ENCODE results near the gene ARID3A.
A peak's percentile ranks its signal among the peaks of the same experiment; 100 is the strongest.

Gene ARID3A

DNA sequence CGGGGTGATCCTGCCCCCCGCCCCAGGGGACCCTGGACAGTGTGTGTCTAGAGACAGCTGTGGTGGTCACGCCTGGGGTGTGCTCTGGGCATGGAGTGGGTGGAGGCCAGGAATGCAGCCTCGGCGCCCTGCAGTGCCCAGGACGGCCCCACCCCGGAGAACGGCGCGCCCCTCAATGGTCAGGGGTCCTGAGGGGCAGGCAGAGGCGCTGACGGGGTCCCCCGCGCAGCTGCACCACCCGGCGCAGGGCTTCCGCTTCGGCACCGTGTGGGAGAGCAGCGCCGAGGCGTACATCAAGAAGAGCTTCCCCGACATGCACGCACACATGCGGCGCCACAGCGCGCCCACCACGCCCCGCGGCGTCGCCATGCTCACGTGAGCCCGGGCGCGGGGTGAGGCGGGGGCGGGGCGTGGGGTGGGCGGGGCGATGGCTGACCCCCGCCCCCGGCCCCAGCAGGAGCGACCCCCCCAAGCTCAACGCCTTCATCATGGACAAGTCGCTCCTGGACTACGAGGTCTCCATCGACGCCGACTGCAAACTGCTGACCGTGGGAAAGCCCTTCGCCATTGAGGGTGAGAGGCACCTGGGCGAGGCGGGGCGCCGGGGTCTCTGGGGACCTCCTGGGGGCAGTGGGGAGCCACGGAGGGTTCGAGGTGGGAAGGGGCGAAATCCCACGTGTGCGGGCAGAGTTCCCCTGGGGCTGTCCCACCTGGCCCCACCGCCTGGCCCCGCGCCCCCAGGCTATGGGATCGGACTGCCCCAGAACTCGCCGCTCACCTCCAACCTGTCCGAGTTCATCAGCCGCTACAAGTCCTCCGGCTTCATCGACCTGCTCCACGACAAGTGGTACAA, 81.8 kb downstream of the ARID3A start:
- H3K27ac ChIP-seq (replicated peaks): no peak overlapping the region
- H3K4me3 ChIP-seq (replicated peaks; ENCODE audit: insufficient read depth, low read length): no peak overlapping the region
- no peak for DNase-seq (ENCODE audit: low read depth in 1 of 2, low spot score in 1 of 2)
- H3K27me3 ChIP-seq (ENCODE audit: insufficient read depth, poor library complexity, severe bottlenecking): peaks cover 4% of the 10 kb centered on the region
- no peak for TF ChIP-seq SPI1 (IDR thresholded peaks at IDR 0.05; ENCODE audit: borderline replicate concordance, low read depth)
- TF ChIP-seq, protein P1, sequence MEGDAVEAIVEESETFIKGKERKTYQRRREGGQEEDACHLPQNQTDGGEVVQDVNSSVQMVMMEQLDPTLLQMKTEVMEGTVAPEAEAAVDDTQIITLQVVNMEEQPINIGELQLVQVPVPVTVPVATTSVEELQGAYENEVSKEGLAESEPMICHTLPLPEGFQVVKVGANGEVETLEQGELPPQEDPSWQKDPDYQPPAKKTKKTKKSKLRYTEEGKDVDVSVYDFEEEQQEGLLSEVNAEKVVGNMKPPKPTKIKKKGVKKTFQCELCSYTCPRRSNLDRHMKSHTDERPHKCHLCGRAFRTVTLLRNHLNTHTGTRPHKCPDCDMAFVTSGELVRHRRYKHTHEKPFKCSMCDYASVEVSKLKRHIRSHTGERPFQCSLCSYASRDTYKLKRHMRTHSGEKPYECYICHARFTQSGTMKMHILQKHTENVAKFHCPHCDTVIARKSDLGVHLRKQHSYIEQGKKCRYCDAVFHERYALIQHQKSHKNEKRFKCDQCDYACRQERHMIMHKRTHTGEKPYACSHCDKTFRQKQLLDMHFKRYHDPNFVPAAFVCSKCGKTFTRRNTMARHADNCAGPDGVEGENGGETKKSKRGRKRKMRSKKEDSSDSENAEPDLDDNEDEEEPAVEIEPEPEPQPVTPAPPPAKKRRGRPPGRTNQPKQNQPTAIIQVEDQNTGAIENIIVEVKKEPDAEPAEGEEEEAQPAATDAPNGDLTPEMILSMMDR (IDR thresholded peaks at IDR 0.05; ENCODE audit: insufficient read depth, low read length): no peak

DNA sequence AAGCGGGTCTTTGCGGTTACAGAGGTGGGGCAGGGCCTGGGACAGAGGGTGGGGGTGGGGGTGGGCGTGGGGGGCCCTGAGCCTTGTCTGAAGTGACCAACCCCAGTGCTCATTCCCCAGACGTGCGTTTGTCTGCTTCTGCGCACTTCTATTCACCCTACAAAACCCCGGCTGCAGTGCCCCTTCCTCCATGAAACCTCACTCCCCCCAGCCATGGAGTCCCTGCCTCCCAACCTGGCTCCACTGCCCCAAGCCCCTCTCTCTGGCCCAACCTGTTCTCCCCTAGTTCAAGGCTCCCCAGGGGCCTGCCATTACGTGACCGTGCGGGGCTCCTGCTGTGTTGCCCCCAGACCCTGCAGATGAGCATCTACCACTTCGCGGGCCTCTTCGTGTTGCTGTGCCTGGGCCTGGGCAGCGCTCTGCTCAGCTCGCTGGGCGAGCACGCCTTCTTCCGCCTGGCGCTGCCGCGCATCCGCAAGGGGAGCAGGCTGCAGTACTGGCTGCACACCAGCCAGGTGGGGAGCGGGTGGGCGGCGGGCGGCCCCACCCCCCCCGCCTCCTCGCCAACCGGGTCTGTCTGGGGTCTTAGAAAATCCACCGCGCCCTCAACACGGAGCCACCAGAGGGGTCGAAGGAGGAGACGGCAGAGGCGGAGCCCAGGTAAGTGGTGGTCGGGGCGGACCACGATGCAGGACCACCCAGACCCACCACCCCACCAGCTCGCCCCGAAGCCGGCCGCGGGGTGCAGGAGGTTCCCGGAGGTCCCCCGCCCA, 82.6 kb downstream of the ARID3A start:
- H3K27ac ChIP-seq (replicated peaks): no peak overlapping the region
- H3K4me3 ChIP-seq (replicated peaks; ENCODE audit: insufficient read depth, low read length): no peak overlapping the region
- TF ChIP-seq POLR2AphosphoS5 (IDR thresholded peaks at IDR 0.05; ENCODE audit: low read depth): no peak
- no peak for DNase-seq (ENCODE audit: low read depth in 1 of 2, low spot score in 1 of 2)
- H3K27me3 ChIP-seq (ENCODE audit: insufficient read depth, poor library complexity, severe bottlenecking): peaks cover 4% of the 10 kb centered on the region

- no peaks in the 10 kb centered on the region for H3K27me3 ChIP-seq (ENCODE audit: insufficient read depth, poor library complexity, severe bottlenecking)
- no peak overlapping the region for H3K27ac ChIP-seq (replicated peaks)
- H3K4me3 ChIP-seq (replicated peaks; ENCODE audit: insufficient read depth, low read length): no peak overlapping the region
- DNase-seq (ENCODE audit: low read depth in 1 of 2, low spot score in 1 of 2): no peak
- TF ChIP-seq POLR2AphosphoS5 (IDR thresholded peaks at IDR 0.05; ENCODE audit: low read depth) (peak; percentile 54; the same call in 1 of the 2 replicates), SPI1 (IDR thresholded peaks at IDR 0.05; ENCODE audit: borderline replicate concordance, low read depth) (no peak)
Measured at GRCh38 chr19:1009041-1009980, 83.5 kb downstream of the ARID3A start.

GRCh38 chr19:1009981-1010538, 84.2 kb downstream of the ARID3A start:
- DNase-seq (ENCODE audit: low read depth in 1 of 2, low spot score in 1 of 2): no peak
- Histone ChIP-seq H3K27me3 (ENCODE audit: insufficient read depth, poor library complexity, severe bottlenecking) (no peaks in the 10 kb centered on the region), H3K4me3 (replicated peaks; ENCODE audit: insufficient read depth, low read length) (no peak overlapping the region), H3K27ac (replicated peaks) (no peak overlapping the region)
- TF ChIP-seq, protein P1 (IDR thresholded peaks at IDR 0.05; ENCODE audit: insufficient read depth, low read length): no peak
- no peak for TF ChIP-seq POLR2AphosphoS5 (IDR thresholded peaks at IDR 0.05; ENCODE audit: low read depth)
- TF ChIP-seq SPI1 (IDR thresholded peaks at IDR 0.05; ENCODE audit: borderline replicate concordance, low read depth): no peak
- no peak for TF ChIP-seq REST (IDR thresholded peaks at IDR 0.05; ENCODE audit: insufficient replicate concordance, low read depth)
- no peak for TF ChIP-seq GABPA (IDR thresholded peaks at IDR 0.05; ENCODE audit: low read depth)

Data from HL-60 (cell line).